AG04449 (cell line): ENCODE results near the gene EXOC4.
"Not testable (repeated sequence)": the region's sequence is repeated elsewhere in the genome, so short reads cannot be mapped to it uniquely, and the experiment has no call there.

Source experiments
- CTCF ChIA-PET: fragments of 350-600 bp; formaldehyde crosslinking; extraction: SDS; loops from one replicate; lab custom pipeline; 2021; ENCODE audit warnings: antibody characterized with exemption; lab: Yijun Ruan, JAX
- POLR2A ChIA-PET: fragments of 400-600, 350-600 bp; formaldehyde crosslinking; extraction: SDS; loops from one replicate; lab custom pipeline; 2020; ENCODE audit warnings: antibody characterized with exemption, inconsistent platforms; lab: Yijun Ruan, JAX
- DNase-seq: peaks from one replicate; pipeline ENCODE4 v3.0.0-alpha.2; 2010; ENCODE audit warnings: low read depth, low spot score
- H3K4me3 ChIP-seq: 2 replicates; pipeline ENCODE4 v1.5.1; 2011; ENCODE audit warnings: low read depth, mild to moderate bottlenecking, control low read depth, low read length
- CTCF ChIP-seq: IDR thresholded peaks from one replicate; pipeline ENCODE4 v1.5.1; 2011; ENCODE audit warnings: mild to moderate bottlenecking, moderate library complexity, low read length, control low read depth, inconsistent platforms; ENCODE audit not compliant: insufficient read depth; ENCODE audit errors: missing control alignments

The EXOC4 gene

GRCh38 chr7:133985300-133985699 lies 732.4 kb downstream of the EXOC4 start:
- no peak overlapping the region for H3K4me3 ChIP-seq
- DNase-seq: no peak
- ChIA-PET CTCF (no interaction called here), POLR2A (no interaction called here)
- no peak for TF ChIP-seq CTCF

DNA sequence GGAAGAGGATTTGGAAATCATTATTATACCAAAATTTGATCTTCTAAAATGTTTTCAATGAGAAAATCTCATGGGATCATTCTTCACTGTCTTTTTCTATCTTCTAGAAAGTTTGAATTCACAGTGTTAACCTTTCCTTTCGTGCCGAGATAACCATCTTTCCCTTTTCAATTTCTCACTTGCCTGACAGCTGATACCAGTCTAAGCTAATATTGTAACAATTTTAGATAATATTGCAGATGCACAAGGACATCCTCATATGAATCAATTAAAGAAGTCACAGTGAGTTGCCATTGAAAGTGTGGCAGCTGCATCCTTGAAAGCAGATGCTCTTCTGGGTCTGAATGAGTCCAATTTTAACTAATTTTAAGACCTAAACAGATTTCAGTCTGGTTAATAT lies 734.7 kb downstream of the EXOC4 start:
- no peak for TF ChIP-seq CTCF
- CTCF ChIA-PET: interaction anchor here (1.3 kb wide), 1 partner anchor 23 kb away, joined by 3 read pairs; no protein-coding TSS in a partner anchor
- no peak for DNase-seq
- no peak overlapping the region for H3K4me3 ChIP-seq
- POLR2A ChIA-PET: no interaction called here

DNA sequence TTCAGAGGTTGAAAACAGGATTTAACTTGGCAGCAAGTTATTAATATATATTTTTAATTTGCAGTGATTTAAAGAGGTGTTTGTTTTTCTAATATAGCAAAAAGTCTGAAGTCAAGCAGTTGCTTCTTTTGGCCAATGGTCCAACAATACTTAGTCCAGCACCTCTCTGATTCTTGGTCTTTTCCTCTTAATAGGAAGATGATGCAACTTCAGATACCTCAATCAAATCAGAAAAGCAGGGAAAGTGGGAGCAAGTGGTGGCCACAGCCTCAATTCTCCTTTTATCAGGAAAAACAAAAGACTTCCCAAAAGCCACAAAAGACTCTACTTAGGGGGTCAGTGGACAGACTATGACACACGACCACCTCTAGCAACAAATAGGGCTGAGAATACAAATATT lies 740.7 kb downstream of the EXOC4 start:
- no peak for TF ChIP-seq CTCF
- ChIA-PET CTCF (no interaction called here), POLR2A (no interaction called here)
- no peak for DNase-seq
- H3K4me3 ChIP-seq: no peak overlapping the region

DNA sequence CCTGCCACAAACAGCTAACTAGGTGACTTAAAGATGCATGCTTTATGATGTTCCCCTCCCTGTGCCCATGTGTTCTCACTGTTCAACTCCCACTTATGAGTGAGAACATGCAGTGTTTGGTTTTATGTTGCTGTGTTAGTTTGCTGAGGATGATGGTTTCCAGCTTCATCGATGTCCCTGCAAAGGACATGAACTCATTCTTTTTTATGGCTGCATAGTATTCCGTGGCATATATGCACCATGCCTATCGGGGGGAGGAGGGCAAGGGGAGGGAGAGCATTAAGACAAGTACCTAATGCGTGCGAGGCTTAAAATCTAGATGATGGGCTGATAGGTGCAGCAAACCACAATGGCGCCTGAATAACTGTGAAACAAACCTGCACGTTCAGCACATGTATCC lies 741.2 kb downstream of the EXOC4 start:
- POLR2A ChIA-PET, H3K4me3 ChIP-seq, DNase-seq, CTCF ChIA-PET: not testable (repeated sequence)

GRCh38 chr7:133997463-133997862 lies 744.6 kb downstream of the EXOC4 start:
- no peak for TF ChIP-seq CTCF
- CTCF ChIA-PET: interaction anchor here (1.0 kb wide), 1 partner anchor 8 kb away, joined by 4 read pairs; no protein-coding TSS in a partner anchor
- no peak overlapping the region for H3K4me3 ChIP-seq
- DNase-seq: no peak
- POLR2A ChIA-PET: no interaction called here

DNA sequence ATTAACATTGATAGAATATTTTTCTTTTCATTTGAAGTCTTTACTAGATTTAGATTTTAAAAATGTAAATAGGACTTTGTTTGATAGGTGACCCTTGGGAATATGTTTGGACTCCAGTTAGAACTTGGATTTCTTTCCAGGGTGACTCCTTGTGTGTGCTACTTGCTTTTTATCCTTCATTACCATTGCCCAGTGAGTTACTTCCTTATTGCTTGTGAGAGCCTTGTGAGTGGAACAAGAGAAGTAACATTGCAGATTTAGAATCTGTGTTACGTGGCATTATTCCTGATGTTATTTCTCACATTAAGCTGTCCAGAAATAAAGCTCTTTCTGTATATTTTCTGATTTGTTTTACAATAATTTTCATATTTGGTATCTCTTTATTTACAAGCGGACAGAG lies 746.3 kb downstream of the EXOC4 start:
- no peak overlapping the region for H3K4me3 ChIP-seq
- POLR2A ChIA-PET: no interaction called here
- CTCF ChIA-PET: no interaction called here

More for the DNA sequence above, 746.3 kb downstream of the EXOC4 start:
- no peak for DNase-seq
- no peak for TF ChIP-seq CTCF
